A549 (cell line): ENCODE measurements around the gene CCDC146.

ENCODE experiments used
- CTCF ChIP-seq: fragments of >200 bp; sonication (Bioruptor Twin); formaldehyde crosslinking; IDR thresholded peaks from 3 replicates; pipeline ENCODE4 v1.5.1; 2016
- E2F6 ChIP-seq: IDR thresholded peaks from 2 replicates; pipeline ENCODE4 v1.6.1; 2012; ENCODE audit warnings: low read depth, borderline replicate concordance
- EP300 ChIP-seq, 2 experiments: fragments of >200 bp; sonication (Bioruptor Twin); formaldehyde crosslinking; IDR thresholded peaks; 2 replicates in 1 of 2; 3 replicates in 1 of 2; pipeline ENCODE4 v1.6.1; 2016 to 2017
- JUN ChIP-seq, 2 experiments: fragments of >200 bp; sonication (Bioruptor Twin); formaldehyde crosslinking; IDR thresholded peaks; 2 replicates in 1 of 2; 3 replicates in 1 of 2; pipeline ENCODE4 v1.6.1; 2016 to 2017
- MAZ ChIP-seq: fragments of 150-350 bp; IDR thresholded peaks from 2 replicates; pipeline ENCODE4 v1.6.1; 2014; ENCODE audit warnings: antibody characterized with exemption, low read depth, low read length, borderline replicate concordance
- POLR2A ChIP-seq: IDR thresholded peaks from 2 replicates; pipeline ENCODE4 v1.6.1; 2012; ENCODE audit warnings: mild to moderate bottlenecking, low read length
- RNF2 ChIP-seq: fragments of 200-600 bp; sonication (generic); IDR thresholded peaks from 2 replicates; pipeline ENCODE4 v1.6.1; 2016; ENCODE audit warnings: low read depth, mild to moderate bottlenecking, antibody characterized with exemption, moderate library complexity, borderline replicate concordance
- SMC3 ChIP-seq: fragments of >200 bp; sonication (Bioruptor Twin); formaldehyde crosslinking; IDR thresholded peaks from 3 replicates; pipeline ENCODE4 v1.6.1; 2018; ENCODE audit warnings: inconsistent platforms
- TF ChIP-seq, protein P1 (sequence below): fragments of 250-450 bp; sonication (Bioruptor Pico); IDR thresholded peaks from 2 replicates; pipeline ENCODE4 v1.5.0; 2021; ENCODE audit warnings: mild to moderate bottlenecking, moderate library complexity, borderline replicate concordance
- TF ChIP-seq, protein P2 (sequence below): IDR thresholded peaks from 2 replicates; pipeline ENCODE4 v1.6.1; 2012

- no peak for TF ChIP-seq CTCF
- TF ChIP-seq, protein P1, sequence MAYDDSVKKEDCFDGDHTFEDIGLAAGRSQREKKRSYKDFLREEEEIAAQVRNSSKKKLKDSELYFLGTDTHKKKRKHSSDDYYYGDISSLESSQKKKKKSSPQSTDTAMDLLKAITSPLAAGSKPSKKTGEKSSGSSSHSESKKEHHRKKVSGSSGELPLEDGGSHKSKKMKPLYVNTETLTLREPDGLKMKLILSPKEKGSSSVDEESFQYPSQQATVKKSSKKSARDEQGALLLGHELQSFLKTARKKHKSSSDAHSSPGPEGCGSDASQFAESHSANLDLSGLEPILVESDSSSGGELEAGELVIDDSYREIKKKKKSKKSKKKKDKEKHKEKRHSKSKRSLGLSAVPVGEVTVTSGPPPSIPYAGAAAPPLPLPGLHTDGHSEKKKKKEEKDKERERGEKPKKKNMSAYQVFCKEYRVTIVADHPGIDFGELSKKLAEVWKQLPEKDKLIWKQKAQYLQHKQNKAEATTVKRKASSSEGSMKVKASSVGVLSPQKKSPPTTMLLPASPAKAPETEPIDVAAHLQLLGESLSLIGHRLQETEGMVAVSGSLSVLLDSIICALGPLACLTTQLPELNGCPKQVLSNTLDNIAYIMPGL (CRISPR knock-in tag): no peak
- TF ChIP-seq SMC3: no peak
- TF ChIP-seq RNF2: no peak
- TF ChIP-seq EP300 (IDR thresholded peaks at IDR 0.05): no peak
- TF ChIP-seq MAZ: no peak
- TF ChIP-seq JUN (IDR thresholded peaks at IDR 0.05): no peak
- TF ChIP-seq POLR2A: no peak
- TF ChIP-seq, protein P2, sequence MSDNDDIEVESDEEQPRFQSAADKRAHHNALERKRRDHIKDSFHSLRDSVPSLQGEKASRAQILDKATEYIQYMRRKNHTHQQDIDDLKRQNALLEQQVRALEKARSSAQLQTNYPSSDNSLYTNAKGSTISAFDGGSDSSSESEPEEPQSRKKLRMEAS: no peak
- TF ChIP-seq E2F6: no peak
These were observed 58.7 kb downstream of the CCDC146 start for GRCh38 chr7:77181015-77181595.
